Measurements from ENCODE around the gene OR2T11. TPM values are rescaled to one million over a fixed set of nuclear protein-coding genes. Genes with fewer than 3 reads are reported as not detected.

Gene OR2T11
- total and polyA plus RNA-seq, 2 donors (not counting 3 experiments of a cell fraction or from before 2014, with no cell fraction given): not detected

DNA sequence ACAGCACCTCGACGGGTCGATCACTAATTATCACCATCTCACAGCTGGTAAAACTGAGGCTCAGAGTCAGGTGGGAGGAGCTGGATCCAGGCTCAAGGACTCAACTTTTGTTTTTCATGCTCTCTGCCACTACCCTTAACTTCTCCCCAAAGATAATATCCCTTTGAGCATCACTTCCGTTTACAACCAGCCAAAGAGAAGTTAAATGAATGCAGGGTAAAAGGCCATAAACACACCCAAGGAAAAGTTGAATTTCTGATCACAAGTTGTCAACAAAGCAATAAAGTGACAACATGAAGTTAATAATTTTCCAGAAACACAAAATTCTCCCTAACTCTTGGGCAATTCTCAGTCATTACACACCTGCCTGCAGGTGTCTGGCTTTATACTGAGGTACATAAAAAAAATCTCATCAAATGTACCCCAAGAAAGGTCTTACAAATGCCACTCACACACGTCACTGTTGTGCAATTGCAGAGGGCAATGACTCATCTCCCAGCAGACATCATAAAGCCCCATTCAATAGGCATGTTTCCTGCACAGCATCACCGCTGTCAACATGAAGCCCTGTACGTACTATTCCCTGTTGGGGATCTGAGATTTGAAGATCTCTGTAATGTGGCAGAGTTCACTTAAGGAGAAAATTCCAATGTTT is 3.4 kb downstream of the OR2T11 start:
- Histone ChIP-seq H3K79me2 (ENCODE audit: control insufficient read depth, insufficient read depth, low read length) (no peaks in the 10 kb centered on the region), H3K9me1 (replicated peaks; ENCODE audit: control insufficient read depth, extremely low read depth, insufficient read depth, low read length) (no peaks in the 10 kb centered on the region), H3K4me3 (replicated peaks in 1 of 3; ENCODE audit: insufficient read depth in 1 of 3, low read depth in 1 of 3, low read length in 3 of 3) (no peak overlapping the region), H3K27me3 (ENCODE audit: control insufficient read depth in 2 of 2, insufficient read depth in 2 of 2, low read length in 2 of 2) (no peaks in the 10 kb centered on the region), H4K20me1 (replicated peaks; ENCODE audit: control insufficient read depth, extremely low read depth, insufficient read depth, low read length) (no peaks in the 10 kb centered on the region), H3K36me3 (ENCODE audit: control insufficient read depth in 2 of 2, extremely low read depth in 1 of 2, insufficient read depth in 2 of 2, low read length in 2 of 2) (no peaks in the 10 kb centered on the region), H2AFZ (ENCODE audit: low read depth, low read length) (no peak overlapping the region), H3K9ac (replicated peaks; ENCODE audit: extremely low read depth, insufficient read depth, low read length) (no peak overlapping the region), H3K4me2 (ENCODE audit: insufficient read depth, low read length) (no peak overlapping the region), H3K9me3 (replicated peaks; ENCODE audit: control insufficient read depth, insufficient read depth, low read length) (peaks cover 3% of the 10 kb centered on the region), H3K4me1 (ENCODE audit: control insufficient read depth, extremely low read depth, insufficient read depth, low read length) (no peaks in the 10 kb centered on the region), H3K27ac (ENCODE audit: insufficient read depth, low read depth, low read length) (no peak overlapping the region)
- no peak for DNase-seq (ENCODE audit: low read depth, low spot score)
- TF ChIP-seq POLR2AphosphoS5 (IDR thresholded peaks at IDR 0.05; ENCODE audit: insufficient read depth, low read depth, low read length) (no peak), GATA2 (IDR thresholded peaks at IDR 0.05; ENCODE audit: insufficient read depth, insufficient read length, low read depth, low read length) (no peak), POLR2A (IDR thresholded peaks at IDR 0.05; ENCODE audit: low read depth, low read length) (no peak)
- TF ChIP-seq, protein P1, sequence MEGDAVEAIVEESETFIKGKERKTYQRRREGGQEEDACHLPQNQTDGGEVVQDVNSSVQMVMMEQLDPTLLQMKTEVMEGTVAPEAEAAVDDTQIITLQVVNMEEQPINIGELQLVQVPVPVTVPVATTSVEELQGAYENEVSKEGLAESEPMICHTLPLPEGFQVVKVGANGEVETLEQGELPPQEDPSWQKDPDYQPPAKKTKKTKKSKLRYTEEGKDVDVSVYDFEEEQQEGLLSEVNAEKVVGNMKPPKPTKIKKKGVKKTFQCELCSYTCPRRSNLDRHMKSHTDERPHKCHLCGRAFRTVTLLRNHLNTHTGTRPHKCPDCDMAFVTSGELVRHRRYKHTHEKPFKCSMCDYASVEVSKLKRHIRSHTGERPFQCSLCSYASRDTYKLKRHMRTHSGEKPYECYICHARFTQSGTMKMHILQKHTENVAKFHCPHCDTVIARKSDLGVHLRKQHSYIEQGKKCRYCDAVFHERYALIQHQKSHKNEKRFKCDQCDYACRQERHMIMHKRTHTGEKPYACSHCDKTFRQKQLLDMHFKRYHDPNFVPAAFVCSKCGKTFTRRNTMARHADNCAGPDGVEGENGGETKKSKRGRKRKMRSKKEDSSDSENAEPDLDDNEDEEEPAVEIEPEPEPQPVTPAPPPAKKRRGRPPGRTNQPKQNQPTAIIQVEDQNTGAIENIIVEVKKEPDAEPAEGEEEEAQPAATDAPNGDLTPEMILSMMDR (IDR thresholded peaks at IDR 0.05; ENCODE audit: extremely low read depth in 1 of 2, insufficient read depth in 1 of 2, low read depth in 1 of 2, low read length in 2 of 2): no peak
- TF ChIP-seq, protein P2, sequence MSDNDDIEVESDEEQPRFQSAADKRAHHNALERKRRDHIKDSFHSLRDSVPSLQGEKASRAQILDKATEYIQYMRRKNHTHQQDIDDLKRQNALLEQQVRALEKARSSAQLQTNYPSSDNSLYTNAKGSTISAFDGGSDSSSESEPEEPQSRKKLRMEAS (IDR thresholded peaks at IDR 0.05; ENCODE audit: insufficient read depth, insufficient read length): no peak
- CTCF ChIA-PET: no interaction called here
- POLR2A ChIA-PET: no interaction called here
- no TSS peak for BruUV-seq (replicated peaks)
- dilution Hi-C loops (cut with MboI; ENCODE audit: extremely low pct_ligation_motif_present, low sequenced_read_pairs): no loop called here
- intact Hi-C loops (cut with micrococcal nuclease): no loop called here
- no peak for FAIRE-seq

DNA sequence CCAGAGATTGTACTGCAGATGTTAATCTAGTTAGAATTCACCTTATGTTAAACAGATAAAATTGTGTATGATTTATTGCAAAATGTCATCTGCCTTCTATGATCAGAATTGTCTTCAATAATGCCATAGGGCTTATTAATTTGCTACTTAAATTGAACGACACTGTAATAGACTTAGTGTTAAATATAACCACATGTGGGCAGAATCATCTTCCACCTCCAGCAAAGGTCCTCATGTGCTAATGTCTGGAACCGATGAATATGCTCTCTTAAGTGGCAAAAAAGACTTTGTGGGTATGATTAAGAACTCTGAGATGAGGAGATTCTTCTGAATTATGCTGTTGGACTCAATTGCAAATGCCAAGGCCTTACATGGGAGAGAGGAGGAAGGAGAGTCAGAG is 4.3 kb downstream of the OR2T11 start:
- Histone ChIP-seq H3K4me1 (ENCODE audit: control insufficient read depth, extremely low read depth, insufficient read depth, low read length) (no peaks in the 10 kb centered on the region), H3K4me3 (replicated peaks in 1 of 3; ENCODE audit: insufficient read depth in 1 of 3, low read depth in 1 of 3, low read length in 3 of 3) (no peak overlapping the region), H3K79me2 (ENCODE audit: control insufficient read depth, insufficient read depth, low read length) (no peaks in the 10 kb centered on the region), H3K9ac (replicated peaks; ENCODE audit: extremely low read depth, insufficient read depth, low read length) (no peak overlapping the region), H3K27me3 (ENCODE audit: control insufficient read depth in 2 of 2, insufficient read depth in 2 of 2, low read length in 2 of 2) (no peaks in the 10 kb centered on the region), H4K20me1 (replicated peaks; ENCODE audit: control insufficient read depth, extremely low read depth, insufficient read depth, low read length) (no peaks in the 10 kb centered on the region), H2AFZ (ENCODE audit: low read depth, low read length) (no peak overlapping the region), H3K27ac (ENCODE audit: insufficient read depth, low read depth, low read length) (no peak overlapping the region), H3K36me3 (ENCODE audit: control insufficient read depth in 2 of 2, extremely low read depth in 1 of 2, insufficient read depth in 2 of 2, low read length in 2 of 2) (no peaks in the 10 kb centered on the region), H3K9me3 (replicated peaks; ENCODE audit: control insufficient read depth, insufficient read depth, low read length) (peaks cover 3% of the 10 kb centered on the region), H3K4me2 (ENCODE audit: insufficient read depth, low read length) (no peak overlapping the region), H3K9me1 (replicated peaks; ENCODE audit: control insufficient read depth, extremely low read depth, insufficient read depth, low read length) (no peaks in the 10 kb centered on the region)
- FAIRE-seq: no peak
- dilution Hi-C loops (cut with MboI; ENCODE audit: extremely low pct_ligation_motif_present, low sequenced_read_pairs): no loop called here
- intact Hi-C loops (cut with micrococcal nuclease): no loop called here
- TF ChIP-seq EZH2 (IDR thresholded peaks at IDR 0.05; ENCODE audit: borderline replicate concordance, low read depth, low read length, severe bottlenecking): no peak
- BruUV-seq (replicated peaks): no TSS peak
- CTCF ChIA-PET: no interaction called here
- DNase-seq (ENCODE audit: low read depth, low spot score): no peak
- POLR2A ChIA-PET: no interaction called here

All from endothelial cell of umbilical vein (primary cell).